ENCODE data around the gene GNA14. TPM values are rescaled to one million over a fixed set of nuclear protein-coding genes. Genes with fewer than 3 reads are reported as not detected.

Gene GNA14
- total RNA-seq, 3 donors from 2014 or later (not counting 1 experiment from before 2014, with no cell fraction given) = 1.8 TPM; not detected in 2

DNA sequence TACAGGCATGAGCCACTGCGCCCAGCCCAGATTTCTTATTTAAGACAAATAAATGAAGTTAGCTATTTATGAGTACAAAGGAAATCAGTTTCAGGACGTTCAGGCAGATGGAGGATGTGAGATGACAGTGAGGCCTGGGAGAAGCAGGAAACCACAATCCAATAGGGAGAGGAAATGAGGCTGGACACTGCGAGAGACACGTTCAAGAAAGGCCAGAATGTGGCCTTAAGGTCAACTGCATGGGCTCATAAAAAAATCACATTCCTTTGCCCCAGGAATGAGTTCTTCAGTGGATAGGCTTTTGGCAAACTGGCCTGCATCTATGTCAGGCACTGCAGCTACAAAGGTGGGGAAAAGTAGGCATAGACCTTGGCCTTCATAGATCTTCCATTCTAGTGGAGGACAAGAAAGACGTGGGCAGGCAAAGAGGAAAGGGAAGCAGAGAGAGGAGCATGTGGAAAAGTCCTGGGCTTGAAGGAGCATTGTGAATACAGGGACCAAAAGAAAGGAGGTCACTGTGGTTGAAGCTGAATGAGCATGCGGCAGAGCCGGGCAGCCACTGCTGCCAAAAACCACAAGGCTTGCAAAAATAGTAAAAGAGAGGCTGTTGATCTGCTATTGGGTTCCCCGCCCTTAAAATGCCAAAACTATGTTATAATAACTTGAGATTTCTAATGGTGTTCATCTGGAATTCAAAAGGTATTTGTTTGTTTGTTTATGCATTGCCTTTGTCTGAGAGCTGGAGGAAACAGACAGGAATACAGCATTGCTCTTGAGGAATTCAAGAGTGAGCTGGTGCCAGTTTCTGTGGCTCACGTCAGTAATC lies 133.0 kb downstream of the GNA14 start:
- DNase-seq (no peak), ATAC-seq (no peak)
- no peaks in the 10 kb centered on the region for H3K4me1 ChIP-seq (ENCODE audit: control insufficient read depth, insufficient read depth, low read length)
- no peak overlapping the region for H3K27ac ChIP-seq (ENCODE audit: low read length)
- 19% methylated on average over 9 of the region's 9 CpGs for WGBS (ENCODE audit: insufficient coverage)
- no peak overlapping the region for H3K4me3 ChIP-seq (ENCODE audit: low read length)
- Mint-ChIP-seq H3K9me3 (no peaks in the 10 kb centered on the region), H3K27me3 (ENCODE audit: low read depth in 2 of 2) (peaks cover 0 to under 1% of the 10 kb centered on the region in 2 donors), H3K36me3 (no peaks in the 10 kb centered on the region), H3K27ac (no peak overlapping the region), H3K4me1 (peaks cover 13 to 16% of the 10 kb centered on the region in 2 donors), H3K4me3 (no peak overlapping the region)
- no peaks in the 10 kb centered on the region for H3K27me3 ChIP-seq (ENCODE audit: control insufficient read depth, insufficient read depth, low read length)
- no peak for TF ChIP-seq CTCF (IDR thresholded peaks at IDR 0.05)
- H3K9me3 ChIP-seq (ENCODE audit: control insufficient read depth, insufficient read depth, low read length) = no peaks in the 10 kb centered on the region
- intact Hi-C loops (cut with micrococcal nuclease) = no loop called here
- H3K36me3 ChIP-seq (ENCODE audit: control insufficient read depth, insufficient read depth, low read length) = no peaks in the 10 kb centered on the region

DNA sequence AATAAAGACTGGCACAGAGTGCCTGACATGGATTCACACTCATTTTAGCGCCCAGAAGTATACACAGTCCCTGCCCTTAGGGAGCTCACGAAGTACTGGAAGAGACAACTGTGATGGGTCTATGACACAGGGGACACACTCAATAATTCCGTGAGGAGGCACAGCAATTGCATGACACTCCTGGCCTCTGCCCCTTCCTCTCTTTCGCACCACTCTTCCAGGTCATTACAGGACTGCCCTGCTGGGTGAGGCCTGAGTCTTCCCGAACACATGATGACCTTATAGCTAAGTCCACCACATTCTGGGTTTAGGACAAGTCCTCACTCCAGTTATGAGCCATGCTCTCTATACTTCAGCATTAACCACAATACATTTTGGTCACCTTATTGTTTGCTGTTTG lies 134.7 kb downstream of the GNA14 start:
- ATAC-seq (no peak), DNase-seq (no peak)
- Histone ChIP-seq H3K27me3 (ENCODE audit: control insufficient read depth, insufficient read depth, low read length) (no peaks in the 10 kb centered on the region), H3K9me3 (ENCODE audit: control insufficient read depth, insufficient read depth, low read length) (no peaks in the 10 kb centered on the region), H3K4me1 (ENCODE audit: control insufficient read depth, insufficient read depth, low read length) (no peaks in the 10 kb centered on the region), H3K27ac (ENCODE audit: low read length) (no peak overlapping the region), H3K4me3 (ENCODE audit: low read length) (no peak overlapping the region), H3K36me3 (ENCODE audit: control insufficient read depth, insufficient read depth, low read length) (no peaks in the 10 kb centered on the region)
- no peak for TF ChIP-seq CTCF (IDR thresholded peaks at IDR 0.05)
- no peaks in the 10 kb centered on the region for H3K9me3 Mint-ChIP-seq
- H3K4me1 Mint-ChIP-seq = peaks cover 13 to 16% of the 10 kb centered on the region in 2 donors
- peaks cover 0 to 3% of the 10 kb centered on the region in 2 donors for H3K27me3 Mint-ChIP-seq (ENCODE audit: low read depth in 2 of 2)
- H3K36me3 Mint-ChIP-seq = no peaks in the 10 kb centered on the region
- no peak overlapping the region for H3K4me3 Mint-ChIP-seq
- intact Hi-C loops (cut with micrococcal nuclease) = no loop called here
- no peak overlapping the region for H3K27ac Mint-ChIP-seq
- WGBS (ENCODE audit: insufficient coverage) = 88% methylated on average over 5 of the region's 5 CpGs

DNA sequence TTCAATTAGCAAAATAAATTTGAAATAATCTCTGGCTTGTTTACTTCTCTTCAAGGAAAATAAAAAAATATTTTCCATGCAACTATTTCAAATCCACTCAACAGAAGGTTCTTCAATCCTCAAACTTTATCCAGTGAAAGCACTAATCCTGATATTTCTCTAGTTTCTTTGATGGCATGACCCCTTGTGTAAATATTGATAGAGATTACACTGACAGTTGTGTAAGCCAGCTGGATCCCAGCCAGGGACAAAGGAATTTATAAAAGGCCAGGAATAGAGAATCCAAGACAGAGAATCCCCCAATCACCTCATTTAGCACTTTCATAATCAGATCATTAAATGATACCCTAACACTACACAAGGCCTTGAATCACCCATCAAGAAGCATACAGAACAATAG lies 135.2 kb downstream of the GNA14 start:
- no peak for ATAC-seq
- H3K36me3 Mint-ChIP-seq = no peaks in the 10 kb centered on the region
- H3K27ac Mint-ChIP-seq = no peak overlapping the region
- peaks cover 0 to 3% of the 10 kb centered on the region in 2 donors for H3K27me3 Mint-ChIP-seq (ENCODE audit: low read depth in 2 of 2)
- Histone ChIP-seq H3K27me3 (ENCODE audit: control insufficient read depth, insufficient read depth, low read length) (no peaks in the 10 kb centered on the region), H3K4me1 (ENCODE audit: control insufficient read depth, insufficient read depth, low read length) (no peaks in the 10 kb centered on the region), H3K36me3 (ENCODE audit: control insufficient read depth, insufficient read depth, low read length) (no peaks in the 10 kb centered on the region), H3K9me3 (ENCODE audit: control insufficient read depth, insufficient read depth, low read length) (no peaks in the 10 kb centered on the region), H3K4me3 (ENCODE audit: low read length) (no peak overlapping the region), H3K27ac (ENCODE audit: low read length) (no peak overlapping the region)
- intact Hi-C loops (cut with micrococcal nuclease) = no loop called here
- no peaks in the 10 kb centered on the region for H3K9me3 Mint-ChIP-seq
- no peak for TF ChIP-seq CTCF (IDR thresholded peaks at IDR 0.05)
- no peak overlapping the region for H3K4me3 Mint-ChIP-seq
- DNase-seq = no peak
- peaks cover 13 to 16% of the 10 kb centered on the region in 2 donors for H3K4me1 Mint-ChIP-seq

DNA sequence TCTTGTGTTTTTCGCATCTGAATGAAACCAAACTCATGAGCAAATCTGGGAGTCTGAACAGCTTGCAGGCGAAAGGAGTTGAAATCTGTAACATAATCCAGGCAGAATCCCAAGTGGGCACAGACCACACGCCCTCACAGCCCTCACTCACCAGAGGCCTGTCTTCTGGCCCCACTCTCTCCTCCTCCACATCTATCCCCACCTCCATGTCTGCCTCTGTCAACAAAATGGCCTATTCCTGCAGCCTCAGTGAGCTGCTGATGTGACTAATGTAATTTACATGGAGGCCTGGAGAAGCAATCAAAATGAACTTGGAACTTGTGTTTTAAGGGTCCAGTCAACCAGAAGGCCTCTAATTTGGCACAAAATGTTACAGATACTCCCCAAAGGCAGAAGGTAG lies 136.6 kb downstream of the GNA14 start:
- WGBS (ENCODE audit: insufficient coverage) = 85% methylated on average over 3 of the region's 3 CpGs
- no peak overlapping the region for H3K27ac Mint-ChIP-seq

More for the DNA sequence above, 136.6 kb downstream of the GNA14 start:
- no peaks in the 10 kb centered on the region for H3K9me3 Mint-ChIP-seq
- Histone ChIP-seq H3K36me3 (ENCODE audit: control insufficient read depth, insufficient read depth, low read length) (no peaks in the 10 kb centered on the region), H3K9me3 (ENCODE audit: control insufficient read depth, insufficient read depth, low read length) (no peaks in the 10 kb centered on the region), H3K4me1 (ENCODE audit: control insufficient read depth, insufficient read depth, low read length) (no peaks in the 10 kb centered on the region), H3K27ac (ENCODE audit: low read length) (no peak overlapping the region), H3K4me3 (ENCODE audit: low read length) (no peak overlapping the region), H3K27me3 (ENCODE audit: control insufficient read depth, insufficient read depth, low read length) (no peaks in the 10 kb centered on the region)
- peaks cover 13 to 16% of the 10 kb centered on the region in 2 donors for H3K4me1 Mint-ChIP-seq
- no peak for DNase-seq
- H3K36me3 Mint-ChIP-seq = no peaks in the 10 kb centered on the region
- no peak overlapping the region for H3K4me3 Mint-ChIP-seq
- no peak for TF ChIP-seq CTCF (IDR thresholded peaks at IDR 0.05)
- peaks cover 0 to 3% of the 10 kb centered on the region in 2 donors for H3K27me3 Mint-ChIP-seq (ENCODE audit: low read depth in 2 of 2)
- no peak for ATAC-seq
- intact Hi-C loops (cut with micrococcal nuclease) = no loop called here
